Measurements from ENCODE around the gene MSANTD7.

- no peak for TF ChIP-seq EZH2 (IDR thresholded peaks at IDR 0.05; ENCODE audit: insufficient read depth, poor library complexity, severe bottlenecking)
- TF ChIP-seq EZH2phosphoT487 (IDR thresholded peaks at IDR 0.05; ENCODE audit: insufficient read depth, low read depth): no peak
These were observed 20.3 kb downstream of the MSANTD7 start for GRCh38 chr10:14858338-14858960.
